ENCODE measurements around the gene SEMA6C.

DNA sequence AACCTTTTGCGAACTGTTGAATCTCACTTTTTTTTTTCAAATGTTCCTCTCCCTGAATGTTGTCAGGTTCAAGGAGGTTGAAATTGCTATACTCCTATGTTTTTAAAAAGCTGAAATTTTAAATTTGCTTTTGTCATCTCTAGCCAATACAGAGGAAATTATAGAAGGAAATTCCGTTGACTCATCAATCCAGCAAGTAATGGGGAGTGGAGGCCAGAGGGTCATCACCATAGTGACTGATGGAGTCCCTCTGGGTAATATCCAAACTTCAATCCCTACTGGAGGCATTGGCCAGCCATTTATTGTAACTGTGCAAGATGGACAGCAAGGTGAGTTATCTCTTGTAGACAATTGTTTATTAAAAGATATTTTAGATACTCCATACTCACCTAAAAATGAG lies 39.5 kb downstream of the SEMA6C start:
- TF ChIP-seq POLR2A (IDR thresholded peaks at IDR 0.05; ENCODE audit: insufficient read depth in 1 of 2, low read depth in 2 of 2, low read length in 2 of 2) (no peak), ZNF619 (CRISPR knock-in tag; IDR thresholded peaks at IDR 0.05) (no peak), DPF2 (CRISPR knock-in tag; IDR thresholded peaks at IDR 0.05; ENCODE audit: borderline replicate concordance, low read depth) (no peak), NFE2L2 (IDR thresholded peaks at IDR 0.05; ENCODE audit: low read length) (no peak), ZNF224 (CRISPR knock-in tag; IDR thresholded peaks at IDR 0.05) (no peak), ZC3H4 (CRISPR knock-in tag; IDR thresholded peaks at IDR 0.05; ENCODE audit: borderline replicate concordance) (no peak), PAX8 (CRISPR knock-in tag; IDR thresholded peaks at IDR 0.05; ENCODE audit: borderline replicate concordance) (no peak), SP1 (IDR thresholded peaks at IDR 0.05) (no peak), SP1 (CRISPR knock-in tag; IDR thresholded peaks at IDR 0.05) (no peak), ETV6 (CRISPR knock-in tag; conservative IDR thresholded peaks at IDR 0.05) (no peak)
- TF ChIP-seq, protein P1, sequence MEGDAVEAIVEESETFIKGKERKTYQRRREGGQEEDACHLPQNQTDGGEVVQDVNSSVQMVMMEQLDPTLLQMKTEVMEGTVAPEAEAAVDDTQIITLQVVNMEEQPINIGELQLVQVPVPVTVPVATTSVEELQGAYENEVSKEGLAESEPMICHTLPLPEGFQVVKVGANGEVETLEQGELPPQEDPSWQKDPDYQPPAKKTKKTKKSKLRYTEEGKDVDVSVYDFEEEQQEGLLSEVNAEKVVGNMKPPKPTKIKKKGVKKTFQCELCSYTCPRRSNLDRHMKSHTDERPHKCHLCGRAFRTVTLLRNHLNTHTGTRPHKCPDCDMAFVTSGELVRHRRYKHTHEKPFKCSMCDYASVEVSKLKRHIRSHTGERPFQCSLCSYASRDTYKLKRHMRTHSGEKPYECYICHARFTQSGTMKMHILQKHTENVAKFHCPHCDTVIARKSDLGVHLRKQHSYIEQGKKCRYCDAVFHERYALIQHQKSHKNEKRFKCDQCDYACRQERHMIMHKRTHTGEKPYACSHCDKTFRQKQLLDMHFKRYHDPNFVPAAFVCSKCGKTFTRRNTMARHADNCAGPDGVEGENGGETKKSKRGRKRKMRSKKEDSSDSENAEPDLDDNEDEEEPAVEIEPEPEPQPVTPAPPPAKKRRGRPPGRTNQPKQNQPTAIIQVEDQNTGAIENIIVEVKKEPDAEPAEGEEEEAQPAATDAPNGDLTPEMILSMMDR (CRISPR knock-in tag; IDR thresholded peaks at IDR 0.05), result no peak
